ENCODE data around the gene NRARP.

Gene NRARP

GRCh38 chr9:137321726-137322361 is 19.8 kb upstream of the NRARP start:
- no peak for DNase-seq

DNA sequence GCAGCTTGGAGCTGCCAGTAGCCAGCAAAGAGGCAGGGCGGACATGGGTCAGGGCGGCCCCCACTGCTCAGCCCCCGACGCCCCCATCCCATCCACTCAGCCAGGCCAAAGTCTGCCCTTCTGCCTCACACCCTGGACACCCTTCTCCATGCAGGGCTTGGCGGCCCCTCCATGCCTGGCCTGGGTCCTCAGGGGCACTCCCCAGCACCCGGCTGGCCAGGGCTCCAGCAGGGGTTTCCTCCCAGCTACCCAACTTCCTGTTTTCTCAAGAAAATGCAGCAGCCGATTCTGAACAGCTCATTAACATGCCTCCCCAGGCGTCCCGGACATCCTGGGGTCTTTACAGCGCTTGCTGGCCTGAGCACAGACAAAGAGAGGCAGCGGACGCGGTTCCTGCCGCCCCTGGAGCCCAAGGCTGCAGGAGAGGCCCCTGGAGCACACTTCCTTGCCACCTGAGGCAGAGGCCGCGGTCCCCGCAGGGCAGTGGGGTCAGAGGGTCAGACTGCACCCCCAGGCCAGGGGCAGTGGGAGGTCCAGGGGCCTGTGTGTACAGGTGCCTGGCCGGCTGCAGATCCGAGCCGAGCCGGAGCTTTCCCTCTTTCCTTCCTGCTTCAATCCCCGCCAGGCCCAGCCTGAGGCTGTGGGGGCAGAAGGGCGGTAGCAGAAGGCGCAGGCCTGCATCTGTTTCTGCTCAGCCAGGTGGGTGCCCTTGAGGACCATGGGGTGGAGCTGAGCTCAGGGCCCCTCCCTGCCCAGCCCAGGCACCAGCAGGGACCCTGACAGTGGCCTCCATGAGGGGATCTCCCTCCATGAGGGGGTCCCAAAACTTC is 18.7 kb upstream of the NRARP start:
- DNase-seq = no peak

GRCh38 chr9:137319739-137320551 is 17.9 kb upstream of the NRARP start:
- no peak for DNase-seq

- no peak for DNase-seq
Measured at GRCh38 chr9:137319011-137319738, 17.1 kb upstream of the NRARP start.

GRCh38 chr9:137318602-137319001 is 16.5 kb upstream of the NRARP start:
- no peak for DNase-seq

GRCh38 chr9:137317718-137318511 is 15.8 kb upstream of the NRARP start:
- DNase-seq = no peak

- DNase-seq = no peak
Measured at GRCh38 chr9:137317021-137317717, 15.1 kb upstream of the NRARP start.

DNA sequence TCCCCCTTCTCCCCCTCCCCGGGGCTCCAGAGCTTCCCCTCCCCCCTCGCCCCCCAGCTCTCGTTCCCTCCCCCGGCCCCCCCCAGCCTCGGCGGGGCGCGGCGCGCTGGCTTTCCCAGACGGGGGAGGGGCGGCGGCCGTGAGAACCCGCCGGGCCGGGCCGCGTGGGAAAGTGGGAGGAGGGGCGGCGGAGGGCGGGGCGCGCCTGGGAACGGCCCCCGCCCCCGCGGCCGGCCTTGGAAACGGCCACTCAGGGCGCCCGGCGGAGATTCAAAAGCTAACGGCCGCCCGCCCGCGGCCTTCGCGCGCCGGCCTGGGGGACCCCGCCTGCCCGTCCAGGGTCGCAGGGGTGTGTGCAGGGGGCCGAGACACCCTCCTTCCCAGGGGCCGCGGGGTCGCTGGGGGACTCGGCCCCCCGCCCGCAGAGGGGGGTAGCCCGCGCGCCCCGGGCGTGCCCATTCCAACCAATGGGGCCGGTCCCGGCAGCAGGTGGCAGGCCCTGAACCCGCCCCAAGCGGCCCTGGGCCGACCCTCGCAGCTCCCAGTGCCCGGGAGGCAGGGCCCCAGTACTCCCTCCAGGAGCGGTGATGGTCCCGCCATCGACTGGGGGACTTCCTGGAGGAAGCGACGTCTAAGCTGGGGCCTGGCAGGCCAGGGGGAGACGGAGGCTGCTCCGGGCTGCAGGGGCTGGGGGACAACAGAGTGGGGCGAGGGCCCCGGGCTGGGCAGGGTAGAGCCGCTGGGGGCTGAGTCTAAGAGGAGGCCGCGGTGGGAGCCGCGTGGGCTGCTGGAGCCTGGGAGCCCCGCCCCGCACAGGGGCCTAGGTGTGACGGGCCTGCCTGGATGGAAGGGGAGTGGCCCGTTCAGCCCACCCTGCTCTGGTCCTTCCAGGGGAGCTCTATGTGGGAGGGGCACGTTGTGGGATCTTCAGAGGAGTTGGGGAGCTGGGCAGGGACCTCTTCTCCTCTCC is 14.2 kb upstream of the NRARP start:
- no peak for DNase-seq

- no peak for DNase-seq
Measured at GRCh38 chr9:137315581-137316011, 13.5 kb upstream of the NRARP start.

DNA sequence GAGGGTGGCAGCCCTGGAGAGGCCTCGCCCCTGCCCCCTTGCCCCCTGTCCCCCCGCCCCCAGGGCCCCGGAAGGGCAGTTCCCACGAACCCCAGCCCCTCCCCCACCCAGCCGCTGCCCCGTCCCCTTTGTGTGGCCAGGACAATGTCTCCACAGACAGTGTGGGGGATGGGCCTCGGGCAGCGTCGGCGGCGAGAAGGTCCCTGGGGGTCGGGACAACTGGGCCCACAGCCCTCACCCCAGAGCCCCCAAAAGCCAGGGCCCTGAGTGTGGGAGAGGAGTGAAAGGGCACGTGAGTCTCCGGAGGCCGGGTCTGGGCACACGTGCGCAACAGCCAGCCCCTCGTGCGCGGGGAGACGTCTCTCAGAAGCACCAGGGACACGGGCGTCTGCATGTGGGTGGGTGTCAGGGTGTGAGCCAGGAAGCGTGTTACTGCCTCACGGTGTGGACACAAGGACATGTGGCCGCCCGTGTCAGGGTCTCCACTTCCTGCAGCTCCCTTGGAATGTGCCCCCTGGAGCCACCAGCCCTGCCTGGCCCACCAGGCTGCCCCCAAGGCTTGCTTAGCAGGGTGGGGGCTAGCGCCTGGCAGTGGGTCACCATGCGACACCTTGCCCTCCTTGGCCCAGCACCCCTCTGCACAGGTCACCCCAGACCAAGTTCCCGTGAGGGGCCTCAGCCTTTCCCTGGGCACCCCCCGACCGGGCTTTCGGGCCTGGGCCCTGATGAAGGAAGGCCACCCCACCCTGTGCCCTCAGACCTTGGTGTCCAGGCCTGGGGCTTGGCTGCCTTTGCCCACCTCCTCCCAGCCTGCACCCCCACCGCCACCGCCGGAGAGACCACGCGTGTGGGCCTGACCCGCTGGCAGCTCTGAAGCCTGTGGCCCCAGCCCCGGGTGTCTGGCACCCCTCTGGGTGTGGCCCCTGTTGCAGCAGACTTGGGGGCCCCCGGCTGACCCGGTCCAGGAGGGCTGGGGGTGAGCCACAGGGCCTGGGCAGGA is 12.8 kb upstream of the NRARP start:
- no peak for DNase-seq

DNA sequence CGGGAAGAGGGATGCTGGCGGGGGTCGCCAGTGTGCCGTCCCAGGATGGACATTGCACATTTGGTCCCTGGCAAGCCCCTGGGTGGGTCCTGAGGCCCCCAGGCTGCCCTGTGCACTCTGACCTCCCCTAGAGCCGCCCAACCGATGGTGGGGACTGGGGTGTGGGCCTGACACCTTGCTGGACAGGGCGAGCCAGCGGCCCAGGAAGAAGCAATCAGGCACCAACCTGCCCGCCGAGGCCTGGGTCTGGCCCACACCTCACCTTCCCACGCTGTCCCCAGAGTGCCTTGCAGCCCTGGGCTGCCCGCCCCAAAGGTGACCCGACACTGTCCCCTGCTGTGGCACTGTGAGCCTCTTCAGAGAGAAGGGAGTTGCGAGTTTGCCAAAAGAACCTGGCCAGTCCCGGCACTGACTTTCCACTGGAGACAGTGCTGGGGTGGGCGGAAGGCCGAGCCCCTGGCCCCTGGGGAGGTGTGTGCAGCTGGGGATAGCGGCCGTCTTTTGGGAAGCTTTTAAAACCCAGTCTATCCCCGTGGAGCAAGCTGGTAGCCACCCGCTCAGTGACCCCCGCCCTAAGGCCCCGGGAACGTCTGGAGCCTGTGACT is 12.0 kb upstream of the NRARP start:
- no peak for DNase-seq

- no peak for DNase-seq
Measured at GRCh38 chr9:137313326-137313936, 11.4 kb upstream of the NRARP start.

DNA sequence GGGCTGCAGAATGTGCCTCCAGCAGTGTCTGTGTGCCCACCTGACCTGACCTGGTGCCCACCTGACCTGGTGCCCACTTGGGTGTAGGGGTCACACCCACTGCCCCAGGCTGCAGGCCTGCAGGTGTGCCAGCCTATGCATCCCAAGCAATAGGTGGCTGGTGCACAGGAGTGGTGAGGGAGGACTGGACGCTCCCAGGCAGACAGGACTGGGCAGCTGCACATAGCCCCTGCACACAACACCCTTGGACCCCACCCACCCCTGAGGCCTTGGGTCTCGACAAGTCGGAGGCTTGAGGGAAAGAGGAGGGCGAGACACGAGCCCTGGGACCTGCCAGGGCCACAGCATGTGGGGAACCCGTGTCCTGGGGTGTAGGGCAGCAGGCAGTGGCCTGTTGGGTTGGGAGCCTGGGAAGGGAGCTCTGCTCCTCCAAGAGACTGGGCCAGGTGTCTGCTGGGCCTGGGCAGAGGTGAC is 10.8 kb upstream of the NRARP start:
- DNase-seq = no peak

DNA sequence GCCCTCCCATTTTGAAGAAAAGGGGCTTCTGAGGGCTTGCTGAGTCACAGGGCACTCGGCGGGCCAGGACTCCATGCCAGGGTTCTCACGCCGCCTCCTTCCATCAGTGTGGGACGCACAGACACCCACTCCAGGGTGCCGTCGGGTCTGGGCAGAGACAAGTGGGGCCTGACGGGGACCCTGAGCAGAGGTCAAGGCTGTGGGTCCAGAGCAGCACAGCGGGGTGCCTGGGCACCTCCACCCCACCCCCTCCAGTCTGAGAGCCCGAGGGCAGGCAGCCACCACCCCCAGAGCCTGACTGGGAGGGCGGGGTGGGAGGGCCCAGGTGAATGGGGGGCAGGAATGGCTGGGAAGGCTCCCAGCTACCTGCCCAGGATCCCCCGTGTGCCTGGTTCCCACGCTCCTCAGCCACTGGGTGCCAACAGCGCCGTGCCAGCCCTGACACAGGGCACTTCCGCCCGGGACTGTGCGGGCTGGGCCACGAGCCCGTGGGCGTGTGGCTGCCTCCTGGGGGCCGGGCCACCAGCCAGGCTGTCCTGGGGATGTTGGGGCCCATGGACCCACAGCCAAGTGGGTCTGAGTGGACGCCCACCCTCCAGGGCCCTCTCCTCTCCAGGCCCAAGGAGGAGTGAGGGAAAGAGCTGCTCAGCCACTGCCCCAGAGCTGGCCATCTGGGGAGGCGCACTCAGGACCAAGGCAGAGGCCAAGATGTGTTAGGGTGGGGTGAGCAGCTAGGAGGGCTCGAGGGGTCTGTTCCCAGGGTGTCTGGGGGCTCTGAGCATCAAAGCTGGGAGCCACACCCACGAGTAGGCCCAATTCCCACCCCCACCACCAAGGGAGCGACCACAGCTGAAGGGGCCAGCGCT is 10.1 kb upstream of the NRARP start:
- no peak for DNase-seq

GRCh38 chr9:137311171-137311985 is 9.3 kb upstream of the NRARP start:
- DNase-seq = no peak
